LNCAP (cell line): ENCODE data around the gene CLEC20A.

Experiments
- TF ChIP-seq, protein P1 (sequence below): fragments of 450-650 bp; IDR thresholded peaks from 2 replicates; pipeline ENCODE4 v1.5.1; 2017; ENCODE audit warnings: mild to moderate bottlenecking

The CLEC20A gene

DNA sequence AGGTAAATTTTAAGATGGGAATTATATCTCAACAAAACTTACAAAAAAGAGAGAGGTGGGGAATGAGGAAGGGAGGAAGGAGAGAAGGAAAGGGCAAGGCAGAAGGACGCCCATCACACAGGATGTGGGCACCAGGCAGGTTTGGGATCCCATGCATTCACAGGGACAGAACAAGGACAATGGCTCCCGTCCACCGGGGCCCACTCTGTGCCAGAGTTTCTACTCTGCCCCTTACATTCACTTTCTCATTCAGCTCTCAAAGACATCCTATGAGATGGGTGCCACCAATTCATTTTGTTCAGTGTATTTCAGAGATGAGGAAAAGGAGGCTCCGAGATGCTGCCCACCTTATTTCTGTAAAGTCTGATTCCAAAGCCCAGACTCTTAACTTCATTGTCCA lies 7.4 kb downstream of the CLEC20A start:
- TF ChIP-seq, protein P1, sequence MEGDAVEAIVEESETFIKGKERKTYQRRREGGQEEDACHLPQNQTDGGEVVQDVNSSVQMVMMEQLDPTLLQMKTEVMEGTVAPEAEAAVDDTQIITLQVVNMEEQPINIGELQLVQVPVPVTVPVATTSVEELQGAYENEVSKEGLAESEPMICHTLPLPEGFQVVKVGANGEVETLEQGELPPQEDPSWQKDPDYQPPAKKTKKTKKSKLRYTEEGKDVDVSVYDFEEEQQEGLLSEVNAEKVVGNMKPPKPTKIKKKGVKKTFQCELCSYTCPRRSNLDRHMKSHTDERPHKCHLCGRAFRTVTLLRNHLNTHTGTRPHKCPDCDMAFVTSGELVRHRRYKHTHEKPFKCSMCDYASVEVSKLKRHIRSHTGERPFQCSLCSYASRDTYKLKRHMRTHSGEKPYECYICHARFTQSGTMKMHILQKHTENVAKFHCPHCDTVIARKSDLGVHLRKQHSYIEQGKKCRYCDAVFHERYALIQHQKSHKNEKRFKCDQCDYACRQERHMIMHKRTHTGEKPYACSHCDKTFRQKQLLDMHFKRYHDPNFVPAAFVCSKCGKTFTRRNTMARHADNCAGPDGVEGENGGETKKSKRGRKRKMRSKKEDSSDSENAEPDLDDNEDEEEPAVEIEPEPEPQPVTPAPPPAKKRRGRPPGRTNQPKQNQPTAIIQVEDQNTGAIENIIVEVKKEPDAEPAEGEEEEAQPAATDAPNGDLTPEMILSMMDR = no peak

DNA sequence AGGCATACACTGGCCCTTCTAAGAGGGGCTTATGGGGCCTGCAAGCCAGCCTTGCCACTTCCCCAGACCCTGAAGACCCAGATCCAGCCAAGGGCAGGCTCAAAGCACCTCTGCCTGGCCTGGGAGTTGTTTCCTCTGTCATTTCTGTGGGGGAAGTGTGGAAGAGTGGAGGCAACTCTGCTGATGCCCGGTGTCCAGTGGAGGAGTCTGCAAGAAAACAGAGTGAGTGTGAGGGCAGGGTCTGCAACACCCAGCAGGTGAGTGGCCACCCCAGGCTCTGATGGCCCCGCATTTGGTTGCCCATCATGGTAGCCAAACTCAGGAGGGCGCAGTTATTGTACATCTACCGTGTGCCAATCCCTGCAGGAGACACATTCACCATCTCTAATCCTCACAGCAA lies 8.4 kb downstream of the CLEC20A start:
- TF ChIP-seq, protein P1 = no peak

DNA sequence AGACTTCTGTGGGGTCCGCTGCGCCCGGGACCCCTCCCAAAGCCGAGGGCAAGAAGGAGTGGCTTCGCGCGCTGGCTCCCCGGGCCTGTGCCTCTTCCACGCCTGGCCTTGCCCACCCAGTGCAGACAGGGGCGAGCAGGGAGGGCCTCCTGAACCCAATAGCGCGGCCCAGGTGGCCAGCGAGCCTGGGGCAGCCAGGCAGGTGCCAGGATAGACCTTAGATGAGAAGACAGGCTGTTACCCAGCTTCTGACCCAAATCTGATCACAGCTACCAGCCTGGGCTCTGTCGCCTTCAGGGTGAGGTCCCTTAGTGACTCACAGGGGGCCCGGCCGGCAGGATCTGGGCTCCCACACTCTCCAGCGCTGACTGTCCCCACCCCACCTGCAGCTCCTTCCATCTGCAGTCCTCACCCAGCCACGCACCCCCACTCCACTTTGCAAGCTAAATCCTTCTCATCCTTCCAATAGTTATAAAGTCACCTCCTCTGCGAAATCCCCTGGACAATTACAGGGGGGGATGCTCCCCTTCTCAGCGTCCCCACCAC lies 9.6 kb downstream of the CLEC20A start:
- TF ChIP-seq, protein P1 = no peak

DNA sequence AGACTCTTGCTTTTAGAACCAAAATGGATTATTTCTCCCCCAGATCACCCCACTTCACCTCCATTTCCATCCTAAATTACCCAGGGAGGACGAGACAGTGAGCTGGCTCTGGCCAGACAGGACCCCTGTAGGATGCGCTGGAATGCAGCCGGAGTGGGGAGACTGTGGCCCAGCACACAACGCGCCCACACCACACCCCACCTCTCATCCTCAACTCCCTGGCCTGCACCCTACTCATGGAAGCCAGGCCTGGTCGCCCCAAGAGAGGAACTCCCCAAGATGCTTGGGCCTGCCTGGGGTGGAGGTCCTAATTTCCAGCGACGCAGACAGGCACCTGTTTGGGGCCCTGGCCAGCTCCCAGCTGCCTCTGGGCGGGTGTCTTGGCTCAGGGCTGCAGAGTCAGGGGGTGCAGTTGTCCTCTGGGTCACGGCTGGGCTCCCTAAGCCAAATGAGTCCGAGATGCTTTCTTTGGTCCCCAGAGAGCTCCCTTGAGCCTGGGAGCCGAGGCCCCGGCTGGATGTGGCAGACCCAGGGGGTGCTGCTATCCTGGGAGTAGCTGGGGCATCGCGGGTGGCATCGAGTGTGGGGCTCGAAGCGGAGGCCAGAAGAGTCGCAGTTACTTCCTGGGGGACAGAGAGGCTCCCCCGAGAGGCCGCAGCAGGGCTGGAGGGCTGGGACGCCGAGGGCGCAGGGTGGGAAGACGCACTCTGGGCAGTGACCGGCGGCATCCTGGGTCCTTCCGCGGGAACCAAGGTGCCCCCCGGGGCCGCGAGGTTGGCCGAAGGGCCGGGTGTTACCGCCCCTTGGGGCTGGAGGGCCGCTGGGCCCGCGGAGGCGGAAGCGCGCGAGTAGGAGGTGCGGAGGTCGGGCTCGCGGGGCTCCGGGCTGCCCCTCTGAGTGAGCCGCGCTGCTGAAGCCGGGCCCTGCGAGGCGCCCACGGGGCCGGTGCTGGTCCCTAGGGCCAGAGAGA lies 10.4 kb downstream of the CLEC20A start:
- TF ChIP-seq, protein P1 = no peak

DNA sequence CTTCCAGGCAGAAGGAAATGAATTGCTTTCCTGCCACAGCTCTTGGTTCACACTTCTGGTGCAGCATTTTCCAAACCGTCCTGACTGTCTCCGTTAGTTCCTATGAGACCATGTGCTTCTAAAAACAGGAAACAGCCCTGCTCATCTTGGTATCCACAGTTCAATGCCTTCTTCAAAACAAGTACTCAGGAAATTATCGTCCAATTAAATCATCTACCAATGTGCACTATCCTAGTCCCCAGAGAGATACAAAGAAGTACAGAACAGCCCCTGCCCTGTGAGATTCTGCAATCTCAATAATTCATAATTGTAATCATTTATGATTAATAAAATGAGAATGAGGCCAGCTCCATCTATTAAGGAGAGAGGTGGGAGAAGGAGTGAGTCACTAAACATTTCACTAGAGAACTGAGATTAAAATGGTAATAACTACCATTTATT lies 11.2 kb downstream of the CLEC20A start:
- TF ChIP-seq, protein P1 = no peak

DNA sequence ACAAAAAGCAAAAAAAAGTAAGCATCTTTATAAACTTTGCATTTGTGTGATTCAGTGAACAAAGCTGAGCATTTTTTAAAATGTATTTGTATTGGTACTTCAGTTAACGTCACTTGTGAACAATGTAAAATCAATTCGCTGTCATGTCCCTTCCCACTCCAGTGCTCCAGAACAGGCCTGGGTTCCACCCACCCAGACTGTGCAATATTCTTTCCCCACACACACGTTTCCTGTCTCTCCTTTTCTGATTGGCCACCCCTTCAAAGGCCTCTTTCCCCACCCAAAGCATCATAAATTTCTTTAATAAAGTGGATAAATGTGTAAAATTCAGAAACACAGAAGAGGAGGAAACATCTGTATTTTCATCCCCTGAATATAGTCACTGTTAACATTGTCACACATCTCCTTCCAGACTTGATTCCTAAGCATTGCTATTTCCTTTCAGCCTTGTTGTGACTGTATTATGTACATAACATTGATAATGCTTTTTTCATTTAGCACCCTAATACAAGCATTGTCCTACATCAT lies 12.0 kb downstream of the CLEC20A start:
- TF ChIP-seq, protein P1 = no peak

DNA sequence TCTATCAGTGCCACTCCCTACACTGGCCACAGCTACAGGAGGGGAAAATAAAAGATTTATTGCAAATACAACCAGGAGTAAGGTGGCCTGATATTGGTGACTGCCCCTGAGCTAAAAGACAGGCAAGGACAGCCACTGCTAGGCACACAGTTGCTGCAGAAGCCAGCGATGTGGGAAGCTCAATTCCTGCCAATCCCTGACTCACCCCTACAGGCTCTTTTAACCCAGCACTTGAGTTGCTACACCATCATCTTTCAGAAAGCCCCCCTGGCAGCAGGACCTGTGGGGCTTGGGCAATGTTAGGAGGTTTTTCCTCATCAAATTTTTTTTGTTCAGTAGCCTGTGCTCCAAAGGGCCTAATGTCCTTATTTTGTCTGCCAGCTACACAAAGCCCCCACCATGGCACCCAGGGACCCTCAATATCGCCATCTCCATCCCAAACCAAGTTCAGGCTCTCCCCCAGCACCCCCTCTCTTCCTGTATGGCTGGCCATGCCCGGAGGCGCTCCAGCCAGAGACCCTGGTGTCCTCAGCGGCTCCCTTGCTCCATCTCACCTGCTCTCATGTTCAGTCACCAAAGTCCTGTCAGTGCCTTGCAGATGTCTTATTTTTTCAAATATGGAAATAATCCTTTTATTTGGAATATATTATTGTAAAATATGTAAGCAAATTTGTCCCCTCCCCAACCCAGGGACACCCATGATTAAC lies 13.4 kb downstream of the CLEC20A start:
- TF ChIP-seq, protein P1 = no peak
